HEK293 (cell line): ENCODE measurements around the gene TBX3.

Experiments
- CTCF ChIA-PET: fragments of 350-600 bp; formaldehyde crosslinking; extraction: SDS; loops from one replicate; lab custom pipeline; 2021; ENCODE audit warnings: antibody characterized with exemption; lab: Yijun Ruan, JAX
- POLR2A ChIA-PET: fragments of 300-600 bp; formaldehyde crosslinking; extraction: SDS; loops from one replicate; lab custom pipeline; 2020; ENCODE audit warnings: antibody characterized with exemption, inconsistent platforms; lab: Yijun Ruan, JAX
- H3K27ac ChIP-seq: fragments of 200-500 bp; sonication (Bioruptor generic); 2 replicates; pipeline ENCODE4 v1.5.1; 2014; ENCODE audit warnings: low read depth, low read length, control low read depth, inconsistent platforms; ENCODE audit errors: extremely low read depth
- H3K36me3 ChIP-seq, 2 experiments: fragments of 200-500 bp in 1 of 2; sonication (Bioruptor generic) in 1 of 2; 1 replicate in 1 of 2; 2 replicates in 1 of 2; pipeline ENCODE4 v1.5.1; 2014 to 2017; ENCODE audit warnings: inconsistent platforms in 2 of 2, low read length in 2 of 2; ENCODE audit not compliant: control insufficient read depth in 2 of 2, insufficient read depth in 1 of 2
- H3K4me1 ChIP-seq: fragments of 200-500 bp; sonication (Bioruptor generic); 2 replicates; pipeline ENCODE4 v1.5.1; 2014; ENCODE audit warnings: mild to moderate bottlenecking, low read length, inconsistent platforms; ENCODE audit not compliant: control insufficient read depth, insufficient read depth
- H3K4me3 ChIP-seq: 2 replicates; pipeline ENCODE4 v1.5.1; 2011; ENCODE audit warnings: low read depth, mild to moderate bottlenecking, control low read depth, low read length, moderate library complexity
- H3K9me3 ChIP-seq: fragments of 200-500 bp; sonication (Bioruptor generic); 2 replicates; pipeline ENCODE4 v1.5.1; 2014; ENCODE audit warnings: low read depth, low read length, inconsistent platforms; ENCODE audit not compliant: control insufficient read depth, insufficient read depth
- GFI1B ChIP-seq: fragments of 450-650 bp; formaldehyde crosslinking; IDR thresholded peaks from 2 replicates; pipeline ENCODE4 v1.5.1; 2016; ENCODE audit warnings: missing biosample characterization, missing genetic modification characterization
- SP7 ChIP-seq: fragments of 450-650 bp; formaldehyde crosslinking; IDR thresholded peaks from 2 replicates; pipeline ENCODE4 v1.5.1; 2016; ENCODE audit warnings: missing biosample characterization, missing genetic modification characterization
- WT1 ChIP-seq: fragments of 450-650 bp; formaldehyde crosslinking; IDR thresholded peaks from 2 replicates; pipeline ENCODE4 v1.5.1; 2016; ENCODE audit warnings: missing biosample characterization, missing genetic modification characterization
- YY2 ChIP-seq: fragments of 450-650 bp; formaldehyde crosslinking; IDR thresholded peaks from 2 replicates; pipeline ENCODE4 v1.5.1; 2016; ENCODE audit warnings: missing biosample characterization, missing genetic modification characterization
- ZBTB1 ChIP-seq: fragments of 450-650 bp; formaldehyde crosslinking; IDR thresholded peaks from 2 replicates; pipeline ENCODE4 v1.5.1; 2016; ENCODE audit warnings: missing biosample characterization, missing genetic modification characterization
- ZFP41 ChIP-seq: fragments of 450-650 bp; formaldehyde crosslinking; IDR thresholded peaks from 2 replicates; pipeline ENCODE4 v1.5.1; 2016; ENCODE audit warnings: missing biosample characterization, missing genetic modification characterization, borderline replicate concordance
- ZNF423 ChIP-seq: fragments of 450-650 bp; formaldehyde crosslinking; IDR thresholded peaks from 2 replicates; pipeline ENCODE4 v1.5.1; 2016; ENCODE audit warnings: missing biosample characterization, missing genetic modification characterization
- ZNF48 ChIP-seq: fragments of 450-650 bp; formaldehyde crosslinking; IDR thresholded peaks from 2 replicates; pipeline ENCODE4 v1.5.1; 2016; ENCODE audit warnings: missing biosample characterization, missing genetic modification characterization
- ZNF549 ChIP-seq: fragments of 450-650 bp; IDR thresholded peaks from 2 replicates; pipeline ENCODE4 v1.5.1; 2018; ENCODE audit warnings: missing biosample characterization, missing genetic modification characterization, mild to moderate bottlenecking, inconsistent platforms, moderate library complexity
- ZNF600 ChIP-seq: fragments of 450-650 bp; formaldehyde crosslinking; IDR thresholded peaks from 2 replicates; pipeline ENCODE4 v1.5.1; 2016; ENCODE audit warnings: missing biosample characterization, missing genetic modification characterization
- ZNF658 ChIP-seq: fragments of 450-650 bp; formaldehyde crosslinking; IDR thresholded peaks from 2 replicates; pipeline ENCODE4; 2016; ENCODE audit warnings: missing biosample characterization, missing genetic modification characterization
- ZSCAN30 ChIP-seq: fragments of 450-650 bp; IDR thresholded peaks from 2 replicates; pipeline ENCODE4 v1.5.1; 2018; ENCODE audit warnings: missing biosample characterization, mild to moderate bottlenecking, missing genetic modification characterization, moderate library complexity
- TF ChIP-seq, protein P1 (sequence below): fragments of 450-650 bp; formaldehyde crosslinking; conservative IDR thresholded peaks from 2 replicates; pipeline ENCODE4 v1.5.1; 2016; ENCODE audit warnings: low read depth, missing biosample characterization, missing genetic modification characterization
- TF ChIP-seq, protein P2 (sequence below): fragments of 450-650 bp; formaldehyde crosslinking; IDR thresholded peaks from 2 replicates; pipeline ENCODE4 v1.5.1; 2016; ENCODE audit warnings: missing biosample characterization, missing genetic modification characterization
- TF ChIP-seq, protein P3 (sequence below): fragments of 450-650 bp; formaldehyde crosslinking; IDR thresholded peaks from 2 replicates; pipeline ENCODE4 v1.5.1; 2016; ENCODE audit warnings: missing biosample characterization, missing genetic modification characterization
- TF ChIP-seq, protein P4 (sequence below): fragments of 450-650 bp; formaldehyde crosslinking; IDR thresholded peaks from 2 replicates; pipeline ENCODE4 v1.5.0; 2017; ENCODE audit warnings: missing biosample characterization, missing genetic modification characterization, borderline replicate concordance

TBX3 gene

DNA sequence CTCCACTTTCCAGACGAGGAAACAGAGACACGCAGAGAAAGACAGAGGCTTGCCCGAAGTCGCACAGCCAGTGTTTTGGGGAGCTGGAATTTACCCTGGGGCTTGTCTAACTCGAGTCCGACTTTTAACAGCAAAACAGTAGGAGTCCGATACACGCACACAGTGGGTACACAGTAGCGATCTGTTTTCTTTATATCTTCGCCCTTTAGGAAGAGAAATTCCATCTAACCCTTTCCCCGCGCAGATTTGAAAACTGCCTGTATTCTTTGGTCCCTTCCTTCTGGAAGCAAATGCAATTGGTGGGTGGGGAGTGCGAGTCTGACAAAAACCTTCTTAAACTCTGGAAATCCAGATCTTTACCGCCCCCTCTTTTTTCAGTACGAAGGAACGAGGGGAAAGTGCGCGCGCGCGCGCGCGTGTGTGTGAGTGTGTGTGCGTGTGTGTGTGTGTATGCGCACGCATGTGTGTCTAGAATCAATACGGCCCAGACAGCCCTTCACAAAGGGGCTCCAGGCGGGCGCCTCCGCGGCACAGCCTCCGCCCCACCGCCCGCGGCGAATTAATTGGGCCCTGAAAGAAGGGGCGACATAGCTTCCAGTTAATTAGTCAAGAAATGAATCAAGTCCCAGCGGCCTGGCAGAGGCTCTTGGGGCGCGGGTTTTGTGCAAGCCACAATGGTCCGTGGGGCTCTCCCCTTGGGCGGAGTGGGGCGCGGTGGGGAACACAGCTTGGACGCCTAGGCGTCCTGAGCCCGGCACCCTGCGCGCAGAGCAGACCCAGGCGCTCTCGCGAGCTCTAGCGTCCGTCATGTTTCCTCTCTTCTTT is 14.0 kb upstream of the TBX3 start:
- CTCF ChIA-PET, result interaction anchor here (0.6 kb wide), 1 partner anchor 435 kb away, joined by 3 read pairs; no protein-coding TSS in a partner anchor
- Histone ChIP-seq H3K36me3 (no peaks in the 10 kb centered on the region), H3K27ac (no peak overlapping the region), H3K9me3 (no peaks in the 10 kb centered on the region), H3K4me3 (no peak overlapping the region), H3K4me1 (peaks cover 7% of the 10 kb centered on the region)
- TF ChIP-seq ZNF549 (no peak), ZNF658 (no peak), ZFP41 (tag by site-specific recombination) (no peak), ZBTB1 (tag by site-specific recombination) (no peak), WT1 (tag by site-specific recombination) (no peak), GFI1B (tag by site-specific recombination) (no peak), YY2 (tag by site-specific recombination) (no peak), ZNF600 (tag by site-specific recombination) (no peak), ZNF48 (tag by site-specific recombination) (no peak), ZSCAN30 (no peak), SP7 (tag by site-specific recombination) (no peak), ZNF423 (no peak)
- TF ChIP-seq, protein P1, sequence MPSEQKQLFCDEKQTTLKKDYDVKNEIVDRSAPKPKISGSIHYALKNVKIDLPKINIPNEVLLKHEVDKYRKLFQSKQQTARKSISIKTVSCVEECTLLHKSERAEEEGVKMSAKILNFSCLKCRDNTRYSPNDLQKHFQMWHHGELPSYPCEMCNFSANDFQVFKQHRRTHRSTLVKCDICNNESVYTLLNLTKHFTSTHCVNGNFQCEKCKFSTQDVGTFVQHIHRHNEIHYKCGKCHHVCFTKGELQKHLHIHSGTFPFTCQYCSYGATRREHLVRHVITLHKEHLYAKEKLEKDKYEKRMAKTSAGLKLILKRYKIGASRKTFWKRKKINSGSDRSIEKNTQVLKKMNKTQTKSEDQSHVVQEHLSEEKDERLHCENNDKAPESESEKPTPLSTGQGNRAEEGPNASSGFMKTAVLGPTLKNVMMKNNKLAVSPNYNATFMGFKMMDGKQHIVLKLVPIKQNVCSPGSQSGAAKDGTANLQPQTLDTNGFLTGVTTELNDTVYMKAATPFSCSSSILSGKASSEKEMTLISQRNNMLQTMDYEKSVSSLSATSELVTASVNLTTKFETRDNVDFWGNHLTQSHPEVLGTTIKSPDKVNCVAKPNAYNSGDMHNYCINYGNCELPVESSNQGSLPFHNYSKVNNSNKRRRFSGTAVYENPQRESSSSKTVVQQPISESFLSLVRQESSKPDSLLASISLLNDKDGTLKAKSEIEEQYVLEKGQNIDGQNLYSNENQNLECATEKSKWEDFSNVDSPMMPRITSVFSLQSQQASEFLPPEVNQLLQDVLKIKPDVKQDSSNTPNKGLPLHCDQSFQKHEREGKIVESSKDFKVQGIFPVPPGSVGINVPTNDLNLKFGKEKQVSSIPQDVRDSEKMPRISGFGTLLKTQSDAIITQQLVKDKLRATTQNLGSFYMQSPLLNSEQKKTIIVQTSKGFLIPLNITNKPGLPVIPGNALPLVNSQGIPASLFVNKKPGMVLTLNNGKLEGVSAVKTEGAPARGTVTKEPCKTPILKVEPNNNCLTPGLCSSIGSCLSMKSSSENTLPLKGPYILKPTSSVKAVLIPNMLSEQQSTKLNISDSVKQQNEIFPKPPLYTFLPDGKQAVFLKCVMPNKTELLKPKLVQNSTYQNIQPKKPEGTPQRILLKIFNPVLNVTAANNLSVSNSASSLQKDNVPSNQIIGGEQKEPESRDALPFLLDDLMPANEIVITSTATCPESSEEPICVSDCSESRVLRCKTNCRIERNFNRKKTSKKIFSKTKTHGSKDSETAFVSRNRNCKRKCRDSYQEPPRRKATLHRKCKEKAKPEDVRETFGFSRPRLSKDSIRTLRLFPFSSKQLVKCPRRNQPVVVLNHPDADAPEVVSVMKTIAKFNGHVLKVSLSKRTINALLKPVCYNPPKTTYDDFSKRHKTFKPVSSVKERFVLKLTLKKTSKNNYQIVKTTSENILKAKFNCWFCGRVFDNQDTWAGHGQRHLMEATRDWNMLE (tag by site-specific recombination), result no peak
- TF ChIP-seq, protein P2, sequence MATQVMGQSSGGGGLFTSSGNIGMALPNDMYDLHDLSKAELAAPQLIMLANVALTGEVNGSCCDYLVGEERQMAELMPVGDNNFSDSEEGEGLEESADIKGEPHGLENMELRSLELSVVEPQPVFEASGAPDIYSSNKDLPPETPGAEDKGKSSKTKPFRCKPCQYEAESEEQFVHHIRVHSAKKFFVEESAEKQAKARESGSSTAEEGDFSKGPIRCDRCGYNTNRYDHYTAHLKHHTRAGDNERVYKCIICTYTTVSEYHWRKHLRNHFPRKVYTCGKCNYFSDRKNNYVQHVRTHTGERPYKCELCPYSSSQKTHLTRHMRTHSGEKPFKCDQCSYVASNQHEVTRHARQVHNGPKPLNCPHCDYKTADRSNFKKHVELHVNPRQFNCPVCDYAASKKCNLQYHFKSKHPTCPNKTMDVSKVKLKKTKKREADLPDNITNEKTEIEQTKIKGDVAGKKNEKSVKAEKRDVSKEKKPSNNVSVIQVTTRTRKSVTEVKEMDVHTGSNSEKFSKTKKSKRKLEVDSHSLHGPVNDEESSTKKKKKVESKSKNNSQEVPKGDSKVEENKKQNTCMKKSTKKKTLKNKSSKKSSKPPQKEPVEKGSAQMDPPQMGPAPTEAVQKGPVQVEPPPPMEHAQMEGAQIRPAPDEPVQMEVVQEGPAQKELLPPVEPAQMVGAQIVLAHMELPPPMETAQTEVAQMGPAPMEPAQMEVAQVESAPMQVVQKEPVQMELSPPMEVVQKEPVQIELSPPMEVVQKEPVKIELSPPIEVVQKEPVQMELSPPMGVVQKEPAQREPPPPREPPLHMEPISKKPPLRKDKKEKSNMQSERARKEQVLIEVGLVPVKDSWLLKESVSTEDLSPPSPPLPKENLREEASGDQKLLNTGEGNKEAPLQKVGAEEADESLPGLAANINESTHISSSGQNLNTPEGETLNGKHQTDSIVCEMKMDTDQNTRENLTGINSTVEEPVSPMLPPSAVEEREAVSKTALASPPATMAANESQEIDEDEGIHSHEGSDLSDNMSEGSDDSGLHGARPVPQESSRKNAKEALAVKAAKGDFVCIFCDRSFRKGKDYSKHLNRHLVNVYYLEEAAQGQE, result no peak
- TF ChIP-seq, protein P3, sequence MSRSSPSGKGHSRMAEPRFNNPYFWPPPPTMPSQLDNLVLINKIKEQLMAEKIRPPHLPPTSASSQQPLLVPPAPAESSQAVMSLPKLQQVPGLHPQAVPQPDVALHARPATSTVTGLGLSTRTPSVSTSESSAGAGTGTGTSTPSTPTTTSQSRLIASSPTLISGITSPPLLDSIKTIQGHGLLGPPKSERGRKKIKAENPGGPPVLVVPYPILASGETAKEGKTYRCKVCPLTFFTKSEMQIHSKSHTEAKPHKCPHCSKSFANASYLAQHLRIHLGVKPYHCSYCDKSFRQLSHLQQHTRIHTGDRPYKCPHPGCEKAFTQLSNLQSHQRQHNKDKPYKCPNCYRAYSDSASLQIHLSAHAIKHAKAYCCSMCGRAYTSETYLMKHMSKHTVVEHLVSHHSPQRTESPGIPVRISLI (tag by site-specific recombination), result no peak
- TF ChIP-seq, protein P4, sequence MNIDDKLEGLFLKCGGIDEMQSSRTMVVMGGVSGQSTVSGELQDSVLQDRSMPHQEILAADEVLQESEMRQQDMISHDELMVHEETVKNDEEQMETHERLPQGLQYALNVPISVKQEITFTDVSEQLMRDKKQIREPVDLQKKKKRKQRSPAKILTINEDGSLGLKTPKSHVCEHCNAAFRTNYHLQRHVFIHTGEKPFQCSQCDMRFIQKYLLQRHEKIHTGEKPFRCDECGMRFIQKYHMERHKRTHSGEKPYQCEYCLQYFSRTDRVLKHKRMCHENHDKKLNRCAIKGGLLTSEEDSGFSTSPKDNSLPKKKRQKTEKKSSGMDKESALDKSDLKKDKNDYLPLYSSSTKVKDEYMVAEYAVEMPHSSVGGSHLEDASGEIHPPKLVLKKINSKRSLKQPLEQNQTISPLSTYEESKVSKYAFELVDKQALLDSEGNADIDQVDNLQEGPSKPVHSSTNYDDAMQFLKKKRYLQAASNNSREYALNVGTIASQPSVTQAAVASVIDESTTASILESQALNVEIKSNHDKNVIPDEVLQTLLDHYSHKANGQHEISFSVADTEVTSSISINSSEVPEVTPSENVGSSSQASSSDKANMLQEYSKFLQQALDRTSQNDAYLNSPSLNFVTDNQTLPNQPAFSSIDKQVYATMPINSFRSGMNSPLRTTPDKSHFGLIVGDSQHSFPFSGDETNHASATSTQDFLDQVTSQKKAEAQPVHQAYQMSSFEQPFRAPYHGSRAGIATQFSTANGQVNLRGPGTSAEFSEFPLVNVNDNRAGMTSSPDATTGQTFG (tag by site-specific recombination), result no peak
- POLR2A ChIA-PET, result interaction anchor here (4.3 kb wide), 1 partner anchor 14 kb away, joined by 15 read pairs; the partner anchor contains the start of gene TBX3
